Upper lobe of right lung (tissue), 1 donor: ENCODE results near the gene CNDP1. TPM values are rescaled to one million over a fixed set of nuclear protein-coding genes. Genes with fewer than 3 reads are reported as not detected.

ENCODE experiments used
- ATAC-seq: fragments of 200-7000 bp; cut with Tn5 transposase; one replicate; pipeline ENCODE4 v1.9.1; 2020; ENCODE audit warnings: mild to moderate bottlenecking, moderate library complexity
- DNase-seq: peaks from one replicate; pipeline ENCODE4 v3.0.0-alpha.2; 2020
- H3K27ac ChIP-seq: fragments of 200-600 bp; one replicate; pipeline ENCODE4 v1.8.0; 2022
- H3K27me3 ChIP-seq: fragments of 200-600 bp; one replicate; pipeline ENCODE4 v1.8.0; 2022; ENCODE audit warnings: mild to moderate bottlenecking
- H3K36me3 ChIP-seq: fragments of 200-600 bp; one replicate; pipeline ENCODE4 v1.8.0; 2022
- H3K4me1 ChIP-seq: fragments of 200-600 bp; one replicate; pipeline ENCODE4 v1.8.0; 2022
- H3K4me3 ChIP-seq: fragments of 200-600 bp; one replicate; pipeline ENCODE4 v1.8.0; 2022; ENCODE audit warnings: mild to moderate bottlenecking
- H3K9me3 ChIP-seq: fragments of 200-600 bp; one replicate; pipeline ENCODE4 v1.8.0; 2022
- intact Hi-C: fragments of 100-400 bp; cut with DNase I; formaldehyde crosslinking; loops from one replicate; pipeline ENCODE4 v1.11.0; 2022
- total RNA-seq: library from RNA; stranded (reverse); fragmentation: NEBNext Ultra II Directional; extraction: Animal tissue kit (Norgen Biotek cat#: 25700); gene quantifications from one replicate; pipeline ENCODE4 v1.2.1, GENCODE V29; 2021
- TF ChIP-seq, protein P1 (sequence below): fragments of 200-600 bp; IDR thresholded peaks from one replicate; pipeline ENCODE4 v1.8.0; 2022; ENCODE audit warnings: antibody characterized with exemption
- donor health status: DM: no; HTN: yes; CAD: no; lungs with severe emphysema.

Gene CNDP1
- total RNA-seq, 1 donor from 2014 or later = not detected

GRCh38 chr18:74529811-74530583 lies 4.3 kb upstream of the CNDP1 start:
- TF ChIP-seq, protein P1, sequence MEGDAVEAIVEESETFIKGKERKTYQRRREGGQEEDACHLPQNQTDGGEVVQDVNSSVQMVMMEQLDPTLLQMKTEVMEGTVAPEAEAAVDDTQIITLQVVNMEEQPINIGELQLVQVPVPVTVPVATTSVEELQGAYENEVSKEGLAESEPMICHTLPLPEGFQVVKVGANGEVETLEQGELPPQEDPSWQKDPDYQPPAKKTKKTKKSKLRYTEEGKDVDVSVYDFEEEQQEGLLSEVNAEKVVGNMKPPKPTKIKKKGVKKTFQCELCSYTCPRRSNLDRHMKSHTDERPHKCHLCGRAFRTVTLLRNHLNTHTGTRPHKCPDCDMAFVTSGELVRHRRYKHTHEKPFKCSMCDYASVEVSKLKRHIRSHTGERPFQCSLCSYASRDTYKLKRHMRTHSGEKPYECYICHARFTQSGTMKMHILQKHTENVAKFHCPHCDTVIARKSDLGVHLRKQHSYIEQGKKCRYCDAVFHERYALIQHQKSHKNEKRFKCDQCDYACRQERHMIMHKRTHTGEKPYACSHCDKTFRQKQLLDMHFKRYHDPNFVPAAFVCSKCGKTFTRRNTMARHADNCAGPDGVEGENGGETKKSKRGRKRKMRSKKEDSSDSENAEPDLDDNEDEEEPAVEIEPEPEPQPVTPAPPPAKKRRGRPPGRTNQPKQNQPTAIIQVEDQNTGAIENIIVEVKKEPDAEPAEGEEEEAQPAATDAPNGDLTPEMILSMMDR = no peak
- Histone ChIP-seq H3K27ac (no peak overlapping the region), H3K4me3 (no peak overlapping the region), H3K36me3 (no peaks in the 10 kb centered on the region), H3K27me3 (no peaks in the 10 kb centered on the region), H3K4me1 (no peaks in the 10 kb centered on the region), H3K9me3 (no peaks in the 10 kb centered on the region)
- intact Hi-C loops = no loop called here
- ATAC-seq (no peak), DNase-seq (peak; percentile 46)

DNA sequence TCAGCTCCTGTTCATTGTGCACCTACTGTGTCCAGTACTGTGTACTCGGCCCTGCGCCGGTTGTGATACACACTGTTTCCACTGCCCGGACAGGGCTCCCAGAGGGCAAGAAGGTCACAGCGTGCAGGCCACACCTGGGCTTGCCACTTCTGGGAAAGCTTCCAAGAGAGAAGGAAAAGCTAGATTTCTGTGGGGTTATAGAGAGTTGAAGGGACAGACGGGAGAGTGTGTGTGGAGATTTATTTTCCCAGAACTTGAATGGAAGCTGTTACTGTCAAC lies 3.8 kb upstream of the CNDP1 start:
- no peaks in the 10 kb centered on the region for H3K9me3 ChIP-seq
- TF ChIP-seq, protein P1 = no peak
- H3K27ac ChIP-seq = no peak overlapping the region
- H3K27me3 ChIP-seq = no peaks in the 10 kb centered on the region
- H3K36me3 ChIP-seq = no peaks in the 10 kb centered on the region
- intact Hi-C loops = no loop called here
- ATAC-seq (no peak), DNase-seq (no peak)
- H3K4me1 ChIP-seq = no peaks in the 10 kb centered on the region
- H3K4me3 ChIP-seq = no peak overlapping the region

GRCh38 chr18:74531043-74531442 lies 3.3 kb upstream of the CNDP1 start:
- peak; percentile 18 for DNase-seq
- Histone ChIP-seq H3K27me3 (no peaks in the 10 kb centered on the region), H3K27ac (no peak overlapping the region), H3K4me1 (no peaks in the 10 kb centered on the region), H3K4me3 (no peak overlapping the region), H3K36me3 (no peaks in the 10 kb centered on the region), H3K9me3 (no peaks in the 10 kb centered on the region)
- TF ChIP-seq, protein P1 = no peak
- intact Hi-C loops = no loop called here
- no peak for ATAC-seq

DNA sequence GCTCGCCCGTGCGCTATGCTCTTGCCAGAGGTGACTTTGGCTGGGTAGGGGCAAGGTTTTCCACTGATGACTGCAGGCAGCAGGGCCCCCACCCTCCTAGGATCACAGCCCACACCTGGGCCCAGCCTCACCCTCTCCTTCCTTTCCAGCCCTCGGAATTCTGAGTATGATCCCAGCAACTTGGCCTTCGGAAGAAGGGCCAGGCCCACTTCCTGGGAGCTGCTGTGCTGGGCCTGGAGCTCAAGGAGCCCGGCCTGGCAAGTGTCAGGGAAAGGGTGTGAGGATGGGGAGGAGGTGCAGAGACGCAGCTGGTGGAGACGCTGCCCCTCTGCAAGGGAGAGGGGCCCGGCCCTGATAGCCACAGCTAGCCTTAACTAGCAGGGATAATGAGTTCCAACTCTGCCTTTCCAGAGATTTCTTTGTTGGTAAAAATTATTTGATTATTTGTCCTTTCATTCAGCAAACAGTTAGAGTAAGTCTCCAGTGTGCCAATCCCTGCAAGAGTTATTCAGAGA lies 1.7 kb upstream of the CNDP1 start:
- Histone ChIP-seq H3K4me3 (no peak overlapping the region), H3K27me3 (no peaks in the 10 kb centered on the region), H3K9me3 (no peaks in the 10 kb centered on the region), H3K36me3 (no peaks in the 10 kb centered on the region), H3K27ac (no peak overlapping the region), H3K4me1 (no peaks in the 10 kb centered on the region)
- TF ChIP-seq, protein P1 = no peak
- DNase-seq (peak; percentile 26), ATAC-seq (no peak)
- intact Hi-C loops = no loop called here

DNA sequence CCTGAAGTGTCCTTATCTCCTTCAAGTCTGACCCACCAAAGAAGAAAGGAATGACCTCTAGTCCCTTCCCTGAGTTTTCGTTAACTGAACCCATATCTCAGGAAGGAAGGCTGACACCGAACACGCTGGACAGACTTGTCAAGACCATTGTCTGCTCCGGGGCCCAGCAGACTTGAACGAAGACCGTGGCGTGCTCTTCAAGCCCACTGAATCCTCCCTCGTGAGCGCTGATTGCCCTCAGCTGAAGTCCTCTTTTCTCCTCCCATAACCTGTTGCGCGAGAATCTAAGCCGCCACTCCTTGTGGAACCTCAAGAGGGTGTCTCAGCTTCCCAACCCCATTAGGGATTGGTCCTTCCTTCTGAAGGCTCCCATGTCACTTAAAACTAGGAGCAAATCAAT lies 634 bp upstream of the CNDP1 start:
- Histone ChIP-seq H3K4me3 (no peak overlapping the region), H3K27me3 (no peaks in the 10 kb centered on the region), H3K9me3 (no peaks in the 10 kb centered on the region), H3K36me3 (no peaks in the 10 kb centered on the region), H3K4me1 (no peaks in the 10 kb centered on the region), H3K27ac (no peak overlapping the region)
- intact Hi-C loops = no loop called here
- ATAC-seq (no peak), DNase-seq (peak; percentile 30)
- TF ChIP-seq, protein P1 = no peak
